Mesenteric fat pad (tissue), 1 donor: ENCODE measurements around the gene RAD51D. TPM values are rescaled to one million over a fixed set of nuclear protein-coding genes. Genes with fewer than 3 reads are reported as not detected.

Experiments used
- total RNA-seq: library from RNA; stranded (reverse); fragmentation: NEBNext Ultra II Directional; extraction: Animal tissue kit (Norgen Biotek cat#: 25700); gene quantifications from one replicate; pipeline ENCODE4 v1.2.1, GENCODE V29; 2021
- donor health status: DM: yes; HTN: yes; CAD: no.

The RAD51D gene
- total RNA-seq, 1 donor from 2014 or later, result 10.6 TPM

Other genes with a start within 250 kb of the RAD51D start
- gene CCT6B, start 158.4 kb downstream of the RAD51D start, total RNA-seq, result 2.0 TPM
- gene ZNF830, start 158.3 kb downstream of the RAD51D start, total RNA-seq, result 8.7 TPM
- gene LIG3, start 139.3 kb downstream of the RAD51D start, total RNA-seq, result 24.0 TPM
- 23.7 TPM for gene RFFL, start 56.2 kb downstream of the RAD51D start, total RNA-seq
- not detected for gene FNDC8, start 1.8 kb upstream of the RAD51D start, total RNA-seq
- 14.0 TPM for gene NLE1, start 22.4 kb upstream of the RAD51D start, total RNA-seq
- gene UNC45B, start 28.0 kb upstream of the RAD51D start, total RNA-seq, result not detected
- gene SLC35G3, start 74.5 kb upstream of the RAD51D start, total RNA-seq, result not detected
- gene SLFN5, start 123.2 kb upstream of the RAD51D start, total RNA-seq, result 74.8 TPM